MM.1S (cell line): Measurements from ENCODE around the gene ARHGAP35.

Experiments used
- CTCF ChIP-seq: fragments of 300-600 bp; sonication (generic); IDR thresholded peaks from 2 replicates; pipeline ENCODE4 v1.5.1; 2016; ENCODE audit warnings: antibody characterized with exemption, low read length, mixed read lengths
- EZH2 ChIP-seq: fragments of 300-600 bp; sonication (generic); optimal IDR thresholded peaks from 2 replicates; pipeline ENCODE3; 2017; ENCODE audit warnings: low read depth, mild to moderate bottlenecking, antibody characterized with exemption, low read length, mixed read lengths
- EZH2phosphoT487 ChIP-seq: fragments of 300-600 bp; sonication (generic); IDR thresholded peaks from 2 replicates; pipeline ENCODE4 v1.6.1; 2018; ENCODE audit warnings: antibody characterized with exemption, low read length

GRCh38 chr19:46903458-46903857 is 42.7 kb downstream of the ARHGAP35 start:
- TF ChIP-seq EZH2 (no peak), CTCF (no peak), EZH2phosphoT487 (no peak)
